Tibial nerve (tissue), 3 donors: ENCODE results near the gene TRPM8.

Experiments used
- POLR2A ChIP-seq, 2 donors: fragments of 450-650 bp; IDR thresholded peaks; one replicate each; pipeline ENCODE4 v1.6.1; 2017; ENCODE audit warnings: antibody characterized with exemption in 2 of 2, mild to moderate bottlenecking in 2 of 2, moderate library complexity in 2 of 2
- TF ChIP-seq, protein P1 (sequence below), 5 experiments: fragments of 200-600 bp in 3 of 5; fragments of 450-650 bp in 2 of 5; sonication (generic) in 3 of 5; IDR thresholded peaks; one replicate each; pipeline ENCODE4 v1.5.1; 2016 to 2019; ENCODE audit warnings: antibody characterized with exemption in 5 of 5, mild to moderate bottlenecking in 3 of 5, moderate library complexity in 2 of 5

- TF ChIP-seq, protein P1, sequence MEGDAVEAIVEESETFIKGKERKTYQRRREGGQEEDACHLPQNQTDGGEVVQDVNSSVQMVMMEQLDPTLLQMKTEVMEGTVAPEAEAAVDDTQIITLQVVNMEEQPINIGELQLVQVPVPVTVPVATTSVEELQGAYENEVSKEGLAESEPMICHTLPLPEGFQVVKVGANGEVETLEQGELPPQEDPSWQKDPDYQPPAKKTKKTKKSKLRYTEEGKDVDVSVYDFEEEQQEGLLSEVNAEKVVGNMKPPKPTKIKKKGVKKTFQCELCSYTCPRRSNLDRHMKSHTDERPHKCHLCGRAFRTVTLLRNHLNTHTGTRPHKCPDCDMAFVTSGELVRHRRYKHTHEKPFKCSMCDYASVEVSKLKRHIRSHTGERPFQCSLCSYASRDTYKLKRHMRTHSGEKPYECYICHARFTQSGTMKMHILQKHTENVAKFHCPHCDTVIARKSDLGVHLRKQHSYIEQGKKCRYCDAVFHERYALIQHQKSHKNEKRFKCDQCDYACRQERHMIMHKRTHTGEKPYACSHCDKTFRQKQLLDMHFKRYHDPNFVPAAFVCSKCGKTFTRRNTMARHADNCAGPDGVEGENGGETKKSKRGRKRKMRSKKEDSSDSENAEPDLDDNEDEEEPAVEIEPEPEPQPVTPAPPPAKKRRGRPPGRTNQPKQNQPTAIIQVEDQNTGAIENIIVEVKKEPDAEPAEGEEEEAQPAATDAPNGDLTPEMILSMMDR (IDR thresholded peaks at IDR 0.05) = no peak
- TF ChIP-seq POLR2A (IDR thresholded peaks at IDR 0.05) = no peak
These were observed 75.5 kb downstream of the TRPM8 start for GRCh38 chr2:233992513-233993217.
